Endothelial cell of umbilical vein (primary cell): Measurements from ENCODE around the gene RASGRP4. TPM values are rescaled to one million over a fixed set of nuclear protein-coding genes. Genes with fewer than 3 reads are reported as not detected.

Source experiments
- BruUV-seq: library from RNA; stranded (reverse); fragments of 400-500 nt; replicated peaks from 2 replicates; lab custom pipeline; 2021; lab: Mats Ljungman, UMichigan
- CTCF ChIA-PET: fragments of 300-600, 350-600 bp; sonication (Branson Sonifier 250); formaldehyde crosslinking; loops from one replicate; lab custom pipeline; 2021; ENCODE audit warnings: antibody characterized with exemption, inconsistent platforms; lab: Charles Lee
- POLR2A ChIA-PET: fragments of 300-600, 350-600 bp; sonication (Branson Sonifier 250); formaldehyde crosslinking; loops from one replicate; lab custom pipeline; 2021; ENCODE audit warnings: antibody characterized with exemption, inconsistent platforms; lab: Charles Lee
- DNase-seq: peaks from one replicate; pipeline ENCODE4 v3.0.0-alpha.2; 2011; ENCODE audit warnings: low read depth, low spot score
- FAIRE-seq: peaks from 2 replicates; lab custom pipeline; 2011; peaks lifted over from hg19 to GRCh38; lab: Jason Lieb, UNC
- H2AFZ ChIP-seq: 2 replicates; pipeline ENCODE4 v1.6.0; 2012; ENCODE audit warnings: low read depth, low read length, control low read depth, inconsistent platforms
- H3K27ac ChIP-seq: 2 replicates; pipeline ENCODE4 v1.5.1; 2011; ENCODE audit warnings: low read depth, mild to moderate bottlenecking, control low read depth, low read length, moderate library complexity; ENCODE audit not compliant: insufficient read depth
- H3K27me3 ChIP-seq, 2 experiments: 2 replicates each; pipeline versions ENCODE4 v1.6.0 to v1.6.1; 2011; ENCODE audit warnings: low read length in 2 of 2, mixed read lengths in 1 of 2; ENCODE audit not compliant: control insufficient read depth in 2 of 2, insufficient read depth in 2 of 2
- H3K36me3 ChIP-seq, 2 experiments: 2 replicates in 1 of 2; 3 replicates in 1 of 2; pipeline ENCODE4 v1.5.1; 2011; ENCODE audit warnings: low read length in 2 of 2, mild to moderate bottlenecking in 1 of 2, moderate library complexity in 1 of 2; ENCODE audit not compliant: control insufficient read depth in 2 of 2, insufficient read depth in 2 of 2; ENCODE audit errors: extremely low read depth in 1 of 2
- H3K4me1 ChIP-seq: 3 replicates; pipeline ENCODE4 v1.5.1; 2011; ENCODE audit warnings: mild to moderate bottlenecking, low read length; ENCODE audit not compliant: control insufficient read depth, insufficient read depth; ENCODE audit errors: extremely low read depth
- H3K4me2 ChIP-seq: 2 replicates; pipeline ENCODE4 v1.6.1; 2011; ENCODE audit warnings: low read length, control low read depth, mixed read lengths; ENCODE audit not compliant: insufficient read depth
- H3K4me3 ChIP-seq, 3 experiments: fragments of 200-600 bp in 1 of 3; sonication (generic), shearing (Covaris generic) in 1 of 3; replicated peaks in 1 of 3; 2 replicates each; pipeline ENCODE4 v1.5.1; 2011 to 2016; ENCODE audit warnings: control low read depth in 3 of 3, low read length in 3 of 3, mild to moderate bottlenecking in 2 of 3, inconsistent platforms in 1 of 3, low read depth in 1 of 3, moderate library complexity in 1 of 3; ENCODE audit not compliant: insufficient read depth in 1 of 3
- H3K79me2 ChIP-seq: 2 replicates; pipeline ENCODE4 v1.6.0; 2012; ENCODE audit warnings: low read length, inconsistent platforms; ENCODE audit not compliant: control insufficient read depth, insufficient read depth
- H3K9ac ChIP-seq: replicated peaks from 2 replicates; pipeline ENCODE3; 2011; ENCODE audit warnings: low read length, control low read depth; ENCODE audit not compliant: insufficient read depth; ENCODE audit errors: extremely low read depth
- H3K9me1 ChIP-seq: replicated peaks from 3 replicates; pipeline ENCODE4 v1.6.0; 2011; ENCODE audit warnings: mild to moderate bottlenecking, low read length; ENCODE audit not compliant: control insufficient read depth, insufficient read depth; ENCODE audit errors: extremely low read depth
- H3K9me3 ChIP-seq: replicated peaks from 2 replicates; pipeline ENCODE4 v1.5.1; 2012; ENCODE audit warnings: low read length, inconsistent platforms; ENCODE audit not compliant: control insufficient read depth, insufficient read depth
- H4K20me1 ChIP-seq: replicated peaks from 2 replicates; pipeline ENCODE3; 2011; ENCODE audit warnings: mild to moderate bottlenecking, low read length; ENCODE audit not compliant: control insufficient read depth, insufficient read depth; ENCODE audit errors: extremely low read depth
- EZH2 ChIP-seq: IDR thresholded peaks from 2 replicates; pipeline ENCODE4 v1.6.1; 2012; ENCODE audit warnings: borderline replicate concordance, low read depth, mild to moderate bottlenecking, moderate library complexity, low read length, inconsistent platforms; ENCODE audit not compliant: severe bottlenecking
- FOS ChIP-seq: IDR thresholded peaks from 2 replicates; pipeline ENCODE4 v1.6.1; 2011; ENCODE audit warnings: mild to moderate bottlenecking, low read length, moderate library complexity, borderline replicate concordance; ENCODE audit not compliant: insufficient read depth
- JUN ChIP-seq: IDR thresholded peaks from 2 replicates; pipeline ENCODE4 v1.6.1; 2011; ENCODE audit warnings: borderline replicate concordance, low read depth; ENCODE audit not compliant: insufficient read length, insufficient read depth
- MYC ChIP-seq: IDR thresholded peaks from one replicate; pipeline ENCODE4 v1.6.1; 2011; ENCODE audit warnings: mild to moderate bottlenecking, low read depth, low read length
- POLR2A ChIP-seq: IDR thresholded peaks from 2 replicates; pipeline ENCODE4 v1.6.1; 2012; ENCODE audit warnings: low read depth, mild to moderate bottlenecking, control low read depth, low read length
- POLR2AphosphoS5 ChIP-seq: IDR thresholded peaks from 2 replicates; pipeline ENCODE4 v1.6.1; 2012; ENCODE audit warnings: low read depth, mild to moderate bottlenecking, control low read depth, low read length, moderate library complexity; ENCODE audit not compliant: insufficient read depth
- dilution Hi-C: fragments of 300-500 bp; cut with MboI; formaldehyde crosslinking; loops from one replicate; pipeline ENCODE4 v1.15.0; 2019; ENCODE audit warnings: low sequenced_read_pairs; ENCODE audit not compliant: extremely low pct_ligation_motif_present
- intact Hi-C: fragments of 100-400 bp; cut with micrococcal nuclease; formaldehyde crosslinking; loops from one replicate; pipeline ENCODE4 v1.10.0; 2022
- polyA plus RNA-seq, 4 experiments: library from polyadenylated mRNA; depleted of rRNA in 3 of 4; stranded (reverse) in 3 of 4; unstranded in 1 of 4; fragments of >200 nt; gene quantifications; 2 replicates each; pipeline versions ENCODE4 v1.2.1 to v1.2.3, GENCODE V29; 2011 to 2012; ENCODE audit warnings: missing spikeins in 1 of 4
- total RNA-seq: library from RNA; stranded (reverse); gene quantifications from 2 replicates; pipeline ENCODE4 v1.2.3, GENCODE V29; 2021
- TF ChIP-seq, protein P1 (sequence below), 2 donors: IDR thresholded peaks; 1 replicate in 1 of 2; 2 replicates in 1 of 2; pipeline ENCODE4 v1.5.1; 2011; ENCODE audit warnings: low read length in 2 of 2, mild to moderate bottlenecking in 2 of 2, moderate library complexity in 2 of 2, control low read depth in 1 of 2, inconsistent platforms in 1 of 2, low read depth in 1 of 2; ENCODE audit not compliant: insufficient read depth in 1 of 2; ENCODE audit errors: extremely low read depth in 1 of 2

Gene RASGRP4
- total and polyA plus RNA-seq, 2 donors (not counting 3 experiments of a cell fraction or from before 2014, with no cell fraction given), result not detected

DNA sequence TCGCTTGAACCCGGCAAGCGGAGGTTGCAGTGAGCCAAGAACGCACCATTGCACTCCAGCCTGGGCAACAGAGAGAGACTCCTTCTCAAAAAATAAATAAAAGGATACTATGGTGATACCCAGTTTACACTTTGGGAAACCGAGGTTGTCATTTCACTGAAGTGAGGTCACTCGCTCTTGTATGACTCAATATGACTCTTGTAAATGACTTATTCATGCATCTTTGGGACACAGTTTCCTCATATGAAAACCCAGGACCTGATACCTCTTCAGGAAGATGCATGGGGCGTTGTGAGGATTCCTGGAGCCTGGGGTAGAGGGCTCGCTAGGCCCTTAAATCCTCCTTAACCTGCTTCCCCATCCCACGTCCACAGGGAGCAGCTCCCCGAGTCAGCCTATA, 47.2 kb downstream of the RASGRP4 start:
- Histone ChIP-seq H3K27ac (no peak overlapping the region), H3K4me3 (no peak overlapping the region), H3K27me3 (no peaks in the 10 kb centered on the region), H2AFZ (no peak overlapping the region), H3K9me1 (no peaks in the 10 kb centered on the region), H3K9me3 (no peaks in the 10 kb centered on the region), H3K4me1 (peaks cover 14% of the 10 kb centered on the region), H3K4me2 (no peak overlapping the region), H4K20me1 (no peaks in the 10 kb centered on the region), H3K9ac (no peak overlapping the region), H3K36me3 (peaks cover 12 to 42% of the 10 kb centered on the region in 2 experiments), H3K79me2 (peaks cover 27% of the 10 kb centered on the region)
- no TSS peak for BruUV-seq
- dilution Hi-C loops, result no loop called here
- TF ChIP-seq EZH2 (no peak), MYC (no peak), POLR2AphosphoS5 (no peak), JUN (no peak)
- TF ChIP-seq, protein P1, sequence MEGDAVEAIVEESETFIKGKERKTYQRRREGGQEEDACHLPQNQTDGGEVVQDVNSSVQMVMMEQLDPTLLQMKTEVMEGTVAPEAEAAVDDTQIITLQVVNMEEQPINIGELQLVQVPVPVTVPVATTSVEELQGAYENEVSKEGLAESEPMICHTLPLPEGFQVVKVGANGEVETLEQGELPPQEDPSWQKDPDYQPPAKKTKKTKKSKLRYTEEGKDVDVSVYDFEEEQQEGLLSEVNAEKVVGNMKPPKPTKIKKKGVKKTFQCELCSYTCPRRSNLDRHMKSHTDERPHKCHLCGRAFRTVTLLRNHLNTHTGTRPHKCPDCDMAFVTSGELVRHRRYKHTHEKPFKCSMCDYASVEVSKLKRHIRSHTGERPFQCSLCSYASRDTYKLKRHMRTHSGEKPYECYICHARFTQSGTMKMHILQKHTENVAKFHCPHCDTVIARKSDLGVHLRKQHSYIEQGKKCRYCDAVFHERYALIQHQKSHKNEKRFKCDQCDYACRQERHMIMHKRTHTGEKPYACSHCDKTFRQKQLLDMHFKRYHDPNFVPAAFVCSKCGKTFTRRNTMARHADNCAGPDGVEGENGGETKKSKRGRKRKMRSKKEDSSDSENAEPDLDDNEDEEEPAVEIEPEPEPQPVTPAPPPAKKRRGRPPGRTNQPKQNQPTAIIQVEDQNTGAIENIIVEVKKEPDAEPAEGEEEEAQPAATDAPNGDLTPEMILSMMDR (IDR thresholded peaks at IDR 0.05; ENCODE audit: extremely low read depth in 1 of 2, insufficient read depth in 1 of 2, low read depth in 1 of 2, low read length in 2 of 2), result no peak
- ChIA-PET POLR2A (no interaction called here), CTCF (interaction anchor here (1.1 kb wide), 1 partner anchor 9 kb away, joined by 4 read pairs; the partner anchor contains the start of gene GGN)
- intact Hi-C loops, result no loop called here
- DNase-seq, result no peak
- FAIRE-seq, result no peak

GRCh38 chr19:38377052-38377451, 49.0 kb downstream of the RASGRP4 start:
- Histone ChIP-seq H3K27ac (no peak overlapping the region), H3K79me2 (peaks cover 27% of the 10 kb centered on the region), H3K4me1 (peaks cover 14% of the 10 kb centered on the region), H3K27me3 (no peaks in the 10 kb centered on the region), H3K9ac (no peak overlapping the region), H4K20me1 (no peaks in the 10 kb centered on the region), H2AFZ (no peak overlapping the region), H3K9me1 (no peaks in the 10 kb centered on the region), H3K4me2 (no peak overlapping the region), H3K36me3 (peaks cover 9 to 35% of the 10 kb centered on the region in 2 experiments), H3K9me3 (no peaks in the 10 kb centered on the region), H3K4me3 (no peak overlapping the region)
- intact Hi-C loops, result no loop called here
- DNase-seq, result no peak
- ChIA-PET POLR2A (interaction anchor here (0.6 kb wide), 1 partner anchor 72 kb away, joined by 7 read pairs; no protein-coding TSS in a partner anchor), CTCF (no interaction called here)
- dilution Hi-C loops, result no loop called here
- TF ChIP-seq FOS (no peak), POLR2A (no peak), POLR2AphosphoS5 (no peak), MYC (no peak)
- no peak for FAIRE-seq
- BruUV-seq, result no TSS peak
